Psoas muscle (tissue), 8 donors: ENCODE measurements around the gene SLC38A1. TPM values are rescaled to one million over a fixed set of nuclear protein-coding genes. Genes with fewer than 3 reads are reported as not detected.

ENCODE experiments used
- ATAC-seq, 4 donors: fragments of 200-7000 bp; cut with Tn5 transposase; one replicate each; pipeline ENCODE4 v1.9.1; 2020; ENCODE audit warnings: moderate library complexity in 3 of 4, mild to moderate bottlenecking in 2 of 4
- DNase-seq, 2 donors: peaks; one replicate each; pipeline ENCODE4 v3.0.0-alpha.2; 2020
- H3K27ac ChIP-seq: fragments of 200-600 bp; one replicate; pipeline ENCODE4 v1.8.0; 2022
- H3K27me3 ChIP-seq, 3 donors: fragments of 200-600 bp in 1 of 3; one replicate each; pipeline versions ENCODE4 v1.6.1 to v1.8.0; 2013 to 2022; ENCODE audit warnings: low read length in 2 of 3, mild to moderate bottlenecking in 2 of 3, moderate library complexity in 1 of 3; ENCODE audit not compliant: insufficient read depth in 3 of 3
- H3K36me3 ChIP-seq, 2 donors: fragments of 200-600 bp in 1 of 2; one replicate each; pipeline versions ENCODE4 v1.6.1 to v1.8.0; 2013 to 2022; ENCODE audit warnings: low read depth in 1 of 2, mild to moderate bottlenecking in 1 of 2, moderate library complexity in 1 of 2; ENCODE audit not compliant: insufficient read depth in 1 of 2
- H3K4me1 ChIP-seq: fragments of 200-600 bp; one replicate; pipeline ENCODE4 v1.8.0; 2022
- H3K4me3 ChIP-seq: fragments of 200-600 bp; one replicate; pipeline ENCODE4 v1.8.0; 2022; ENCODE audit warnings: mild to moderate bottlenecking
- H3K9me3 ChIP-seq: fragments of 200-600 bp; one replicate; pipeline ENCODE4 v1.8.0; 2022
- CTCF ChIP-seq: fragments of 200-600 bp; IDR thresholded peaks from one replicate; pipeline ENCODE4 v1.8.0; 2022; ENCODE audit warnings: antibody characterized with exemption
- WGBS, 3 donors: extraction: QIAGEN DNeasy Blood & Tissue Kit; methylation state at CpG; one replicate each; pipeline versions ENCODE4 v1.1.6 to v1.1.7; 2013; 5-methylcytosine and 5-hydroxymethylcytosine counted together
- intact Hi-C, 2 donors: fragments of 100-400 bp; cut with DNase I; formaldehyde crosslinking; loops; one replicate each; pipeline versions ENCODE4 v1.11.0 to v1.14.2; 2022
- long read RNA-seq, 2 donors: library from polyadenylated mRNA; unstranded; transcript quantifications; one replicate each; pipeline ENCODE4 v2.0.0, GENCODE V29; 2021
- polyA plus RNA-seq, 3 donors: library from polyadenylated mRNA; stranded (reverse); fragments of 200-250 nt; gene quantifications; one replicate each; pipeline ENCODE4 v1.2.3, GENCODE V29; 2013
- total RNA-seq, 4 donors: library from RNA; stranded (reverse); fragmentation: NEBNext Ultra II Directional in 2 of 4; extraction: Animal tissue kit (Norgen Biotek cat#: 25700) in 2 of 4; gene quantifications; one replicate each; pipeline versions ENCODE4 v1.2.1 to v1.2.4, GENCODE V29; 2021 to 2023
- donor health status: healthy with polysubstance abuse.
- donor health status: DM: no; HTN: no; CAD: no; lungs with moderate emphysema.
- donor health status: Bipolar disorder and iron deficiency.
- donor health status: healthy.
- donor health status: DM: yes; HTN: yes; CAD: no.
- donor health status: DM: no; HTN: no; CAD: no.
- donor health status: DM: no; HTN: no; CAD: no.
- donor health status: DM: yes; HTN: yes; CAD: no.

Gene SLC38A1
- total RNA-seq = 10 to 100 TPM; 17.3 to 58.8 (median 31.3) TPM
- 100 to 1,000 TPM in 2 of 3 donors, 10 to 100 TPM in 1; 50.6 to 338 (median 136) TPM for polyA plus RNA-seq
- long read RNA-seq, donor 1, full-length matches to known transcripts = 5 of 13 reads
- long read RNA-seq, donor 1, partial matches to known transcripts = 1 of 13 reads
- long read RNA-seq, donor 1, other reads (novel, unspliced or antisense) = 7 of 13 reads
- long read RNA-seq, donor 2, full-length matches to known transcripts = 29 of 74 reads
- long read RNA-seq, donor 2, partial matches to known transcripts = 2 of 74 reads
- long read RNA-seq, donor 2, other reads (novel, unspliced or antisense) = 43 of 74 reads

DNA sequence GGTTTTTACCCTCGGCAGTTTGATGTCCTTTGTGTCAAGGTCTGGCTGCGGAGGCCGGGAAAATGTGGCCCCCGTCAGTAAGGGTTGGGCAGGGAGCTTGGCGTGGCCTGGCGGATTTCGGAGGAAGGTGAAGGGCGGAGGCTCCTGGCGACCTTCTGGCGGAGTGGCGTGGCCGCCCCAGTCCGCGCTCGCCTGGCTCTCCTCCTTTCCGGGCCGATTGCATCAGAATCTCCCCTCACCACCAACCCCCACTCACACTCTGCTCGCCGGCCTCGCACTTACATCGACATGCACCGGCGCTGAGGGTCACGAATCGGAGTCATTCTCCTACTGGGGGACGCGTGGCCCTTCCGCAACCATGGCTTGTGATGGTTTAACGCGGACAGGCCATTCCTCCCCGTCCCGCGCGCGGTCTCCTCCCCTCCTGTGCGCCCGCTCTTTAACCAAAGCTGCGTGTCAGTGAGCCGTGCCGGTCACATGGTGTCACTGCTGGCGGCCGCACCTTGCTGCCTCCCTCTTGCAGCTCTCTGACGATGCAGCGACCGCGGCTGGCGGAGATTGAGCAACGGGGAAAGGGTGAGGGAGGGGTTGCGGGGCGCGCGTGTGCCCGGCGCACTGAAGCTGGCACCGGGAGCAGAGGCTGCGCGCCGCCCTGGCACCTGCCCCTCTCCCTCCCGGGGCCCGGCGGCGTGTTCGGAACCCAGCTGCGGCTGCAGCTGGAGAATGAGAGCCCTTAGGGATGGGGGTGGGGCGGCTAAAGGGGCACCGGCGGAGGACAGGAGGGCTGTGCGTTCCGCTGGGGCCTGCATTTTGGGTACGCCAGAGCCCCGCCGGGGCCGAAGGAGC lies at the start of gene SLC38A1:
Gene SLC38A1, minus strand, starts transcription at position 461 of the 846 bp plus-strand sequence. CDS start 29,243 bp downstream, outside the sequence.
- Histone ChIP-seq H3K36me3 (no peaks in the 10 kb centered on the region), H3K27me3 (peaks cover 0 to 10% (median 0%) of the 10 kb centered on the region in 3 donors), H3K27ac (peak within 1 kb of the TSS; percentile 78), H3K9me3 (no peaks in the 10 kb centered on the region), H3K4me3 (peak within 1 kb of the TSS; percentile 75), H3K4me1 (peaks cover 9% of the 10 kb centered on the region)
- no peak for TF ChIP-seq CTCF
- peak; percentile 84 to 89 (median 86) for ATAC-seq
- intact Hi-C loops = loop anchor here in 1 of 2 donors (5.0 kb wide), 2 partner anchors 47 to 393 kb away; no protein-coding TSS in a partner anchor
- peak; percentile 83 to 90 for DNase-seq
- 0 to 1% (median 0%) methylated on average over 68 to 73 of the region's 73 CpGs for WGBS, 3 donors

- 69 to 77% (median 71%) methylated on average over 5 of the region's 5 CpGs for WGBS, 3 donors
- TF ChIP-seq CTCF = no peak
- DNase-seq (no peak), ATAC-seq (no peak)
- H3K36me3 ChIP-seq = no peaks in the 10 kb centered on the region
- no peak overlapping the region for H3K27ac ChIP-seq
- no peak overlapping the region for H3K4me3 ChIP-seq
- intact Hi-C loops = no loop called here
- no peaks in the 10 kb centered on the region for H3K4me1 ChIP-seq
- peaks cover 10% of the 10 kb centered on the region for H3K9me3 ChIP-seq
- H3K27me3 ChIP-seq = no peaks in the 10 kb centered on the region
Measured at GRCh38 chr12:46318037-46318436, 49.2 kb upstream of the SLC38A1 start.

GRCh38 chr12:46304070-46304469 lies 35.2 kb upstream of the SLC38A1 start:
- Histone ChIP-seq H3K4me1 (no peaks in the 10 kb centered on the region), H3K36me3 (no peaks in the 10 kb centered on the region), H3K9me3 (peaks cover 8% of the 10 kb centered on the region), H3K4me3 (no peak overlapping the region), H3K27me3 (no peaks in the 10 kb centered on the region), H3K27ac (no peak overlapping the region)
- 27 to 39% (median 27%) methylated on average over 3 of the region's 3 CpGs for WGBS, 3 donors
- intact Hi-C loops = loop anchor here in 1 of 2 donors (10.0 kb wide), 2 partner anchors 149 to 179 kb away; no protein-coding TSS in a partner anchor
- ATAC-seq (no peak), DNase-seq (no peak)
- no peak for TF ChIP-seq CTCF

DNA sequence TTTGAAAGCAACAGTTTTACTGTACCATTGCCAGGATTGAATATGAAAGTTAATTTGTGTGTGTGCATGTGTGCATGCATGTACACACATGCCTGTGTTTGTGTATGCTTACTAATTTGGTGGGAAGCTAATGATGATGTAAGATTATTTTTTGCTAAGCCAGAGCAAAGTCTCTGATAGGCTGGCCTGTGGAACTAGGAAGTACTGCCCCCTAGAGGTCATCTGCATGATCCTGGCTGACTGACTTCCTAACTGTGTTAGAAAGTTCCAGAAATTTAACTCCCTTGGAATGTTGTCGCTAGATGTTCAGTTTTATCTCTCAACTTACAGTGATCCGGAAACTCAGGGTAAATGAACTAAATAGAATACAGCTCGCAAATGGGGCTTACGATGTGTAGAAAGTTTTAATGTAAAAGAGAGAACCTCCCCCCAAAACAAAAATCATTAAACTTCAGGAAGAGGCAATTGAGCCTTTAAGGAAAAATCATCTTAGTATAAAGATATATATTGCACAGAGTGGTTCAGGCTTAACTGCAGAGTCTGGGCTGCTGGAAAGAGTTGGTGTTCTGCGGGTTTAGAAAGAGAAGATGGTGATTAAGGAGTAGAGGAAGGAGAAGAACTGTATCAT lies 34.3 kb upstream of the SLC38A1 start:
- intact Hi-C loops = loop anchor here in 1 of 2 donors (10.0 kb wide), 2 partner anchors 148 to 178 kb away; no protein-coding TSS in a partner anchor
- ATAC-seq (peak in 3 of 4 donors; percentile 35 to 72 (median 66)), DNase-seq (no peak)
- TF ChIP-seq CTCF = peak; percentile 52
- Histone ChIP-seq H3K9me3 (peaks cover 8% of the 10 kb centered on the region), H3K4me1 (no peaks in the 10 kb centered on the region), H3K27ac (no peak overlapping the region), H3K36me3 (no peaks in the 10 kb centered on the region), H3K4me3 (no peak overlapping the region), H3K27me3 (no peaks in the 10 kb centered on the region)
- 84 to 92% (median 87%) methylated on average over 5 of the region's 5 CpGs for WGBS, 3 donors
